ENCODE results near the gene RET.

The RET gene

DNA sequence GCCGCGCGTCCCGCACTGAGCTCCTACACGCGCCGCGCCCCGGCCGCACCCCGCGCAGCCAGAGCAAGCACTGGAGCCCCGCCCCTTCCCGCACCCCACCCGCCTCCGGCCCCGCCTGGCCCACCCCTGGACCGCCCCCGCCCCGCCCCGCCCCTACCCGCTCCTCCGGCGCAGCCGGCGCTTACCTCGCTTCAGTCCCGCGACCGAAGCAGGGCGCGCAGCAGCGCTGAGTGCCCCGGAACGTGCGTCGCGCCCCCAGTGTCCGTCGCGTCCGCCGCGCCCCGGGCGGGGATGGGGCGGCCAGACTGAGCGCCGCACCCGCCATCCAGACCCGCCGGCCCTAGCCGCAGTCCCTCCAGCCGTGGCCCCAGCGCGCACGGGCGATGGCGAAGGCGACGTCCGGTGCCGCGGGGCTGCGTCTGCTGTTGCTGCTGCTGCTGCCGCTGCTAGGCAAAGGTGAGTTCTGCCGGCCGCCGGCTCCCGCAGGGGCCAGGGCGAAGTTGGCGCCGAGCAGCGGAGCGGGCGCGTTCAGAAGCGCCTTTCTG, at the start of gene RET:
RET (plus strand) TSS at position 194 of the 545 bp plus-strand sequence; CDS start at position 384, 190 bp downstream.
- DNase-seq (ENCODE audit: low spot score): no peak

DNA sequence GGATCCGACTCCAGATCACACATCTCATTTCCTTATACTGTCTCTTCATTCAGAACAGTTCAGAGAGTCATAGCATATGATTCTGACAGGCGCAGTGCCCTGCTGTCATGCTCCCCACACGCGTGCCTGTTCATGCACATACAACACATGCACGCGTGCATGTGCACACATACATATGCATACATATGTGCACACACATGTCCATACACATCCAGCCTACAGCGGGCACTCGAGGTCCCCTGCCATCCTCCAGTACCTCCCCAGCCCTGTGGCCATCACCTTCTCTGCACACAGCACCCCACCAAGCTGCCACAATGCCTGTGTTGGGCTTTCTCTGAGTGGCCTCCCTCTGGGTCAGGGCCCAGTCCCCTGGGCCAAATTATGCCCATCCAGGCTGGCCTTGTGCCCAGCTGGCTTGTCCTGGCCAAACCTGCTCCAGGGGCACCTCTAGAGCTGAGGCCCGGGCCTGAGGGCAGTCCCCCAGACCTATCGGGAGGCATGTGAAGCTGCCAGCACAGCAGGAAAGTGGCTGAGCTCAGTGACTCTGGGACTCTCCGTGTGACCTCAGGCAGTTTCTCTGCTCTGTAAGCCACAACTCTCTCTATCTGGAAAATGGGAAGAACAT, 49.4 kb upstream of the RET start:
- no peak for DNase-seq (ENCODE audit: low spot score)

DNA sequence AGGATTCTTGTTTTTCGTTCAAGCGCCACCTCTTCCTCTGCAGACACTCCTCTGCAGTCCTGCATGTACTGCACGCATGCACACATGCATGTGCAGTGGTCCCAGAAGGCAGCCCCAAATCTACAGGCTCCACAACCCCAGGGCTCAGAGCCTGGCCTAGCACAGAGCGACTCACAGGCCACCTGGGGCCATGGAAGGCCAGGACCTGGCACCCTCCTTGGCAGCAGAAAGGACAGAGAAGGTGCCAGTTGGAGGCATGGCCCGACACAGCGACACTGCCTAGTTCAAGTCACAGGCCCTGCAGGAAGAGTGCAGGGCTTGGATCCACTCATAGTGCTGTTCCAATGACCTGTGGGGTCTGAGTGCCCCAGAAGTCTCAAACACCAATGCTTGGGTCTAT, 48.7 kb upstream of the RET start:
- no peak for DNase-seq (ENCODE audit: low spot score)

DNA sequence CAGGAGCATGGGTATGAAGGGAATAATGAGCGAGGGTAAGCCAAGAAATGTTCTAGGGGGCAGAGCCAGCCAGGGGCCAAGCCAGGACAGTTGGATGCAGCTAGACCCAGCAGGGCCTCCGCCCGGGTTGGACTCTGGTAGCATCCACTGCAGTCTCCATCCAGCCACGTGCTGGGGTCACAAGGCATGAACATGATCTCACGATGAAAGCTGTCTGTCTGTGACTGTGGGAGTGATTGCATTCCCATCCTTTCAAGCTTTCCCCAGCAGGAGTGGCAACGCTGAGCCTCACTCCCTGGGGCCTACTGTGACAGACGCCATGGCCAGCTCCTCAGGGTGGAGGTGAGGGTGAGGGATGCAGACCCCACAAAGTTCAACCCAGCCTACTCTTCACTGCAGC, 47.8 kb upstream of the RET start:
- DNase-seq (ENCODE audit: low spot score): no peak

DNA sequence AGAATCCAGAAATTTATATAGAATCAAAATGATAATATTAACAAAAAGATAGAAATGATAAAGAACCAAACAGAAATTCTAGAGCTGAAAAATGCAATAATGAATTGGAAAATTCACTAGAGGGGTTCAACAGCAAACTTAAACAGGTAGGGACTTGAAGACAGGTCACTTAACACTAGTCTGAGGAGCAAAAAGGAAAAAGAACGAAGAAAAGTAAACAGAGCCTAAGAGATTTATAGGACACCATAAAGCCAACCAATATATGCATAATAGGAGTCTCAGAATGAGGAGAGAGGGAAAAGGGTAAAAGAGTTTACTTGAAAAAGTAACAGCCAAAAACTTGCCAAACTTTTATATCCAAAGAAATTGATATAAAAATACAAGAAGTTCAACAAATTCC, 44.3 kb upstream of the RET start:
- DNase-seq (ENCODE audit: low spot score): no peak

DNA sequence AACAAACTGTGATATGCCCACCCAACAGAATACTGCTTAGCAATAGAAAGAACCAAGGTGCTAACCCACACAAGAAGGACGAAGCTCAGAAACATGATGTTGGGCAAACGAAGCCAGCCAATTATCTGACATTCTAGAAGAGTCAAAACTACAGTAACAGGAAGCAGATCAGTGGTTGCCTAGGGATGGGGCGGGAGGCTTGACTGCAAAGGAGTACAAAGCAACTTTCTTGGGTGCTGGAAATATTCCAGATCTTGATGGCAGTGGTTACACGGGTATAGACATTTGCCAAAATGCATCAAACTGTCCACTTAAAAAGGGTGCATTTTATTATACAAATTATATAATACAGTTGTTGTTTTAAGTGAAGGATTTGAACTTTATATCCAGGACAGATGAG, 41.1 kb upstream of the RET start:
- no peak for DNase-seq (ENCODE audit: low spot score)

DNA sequence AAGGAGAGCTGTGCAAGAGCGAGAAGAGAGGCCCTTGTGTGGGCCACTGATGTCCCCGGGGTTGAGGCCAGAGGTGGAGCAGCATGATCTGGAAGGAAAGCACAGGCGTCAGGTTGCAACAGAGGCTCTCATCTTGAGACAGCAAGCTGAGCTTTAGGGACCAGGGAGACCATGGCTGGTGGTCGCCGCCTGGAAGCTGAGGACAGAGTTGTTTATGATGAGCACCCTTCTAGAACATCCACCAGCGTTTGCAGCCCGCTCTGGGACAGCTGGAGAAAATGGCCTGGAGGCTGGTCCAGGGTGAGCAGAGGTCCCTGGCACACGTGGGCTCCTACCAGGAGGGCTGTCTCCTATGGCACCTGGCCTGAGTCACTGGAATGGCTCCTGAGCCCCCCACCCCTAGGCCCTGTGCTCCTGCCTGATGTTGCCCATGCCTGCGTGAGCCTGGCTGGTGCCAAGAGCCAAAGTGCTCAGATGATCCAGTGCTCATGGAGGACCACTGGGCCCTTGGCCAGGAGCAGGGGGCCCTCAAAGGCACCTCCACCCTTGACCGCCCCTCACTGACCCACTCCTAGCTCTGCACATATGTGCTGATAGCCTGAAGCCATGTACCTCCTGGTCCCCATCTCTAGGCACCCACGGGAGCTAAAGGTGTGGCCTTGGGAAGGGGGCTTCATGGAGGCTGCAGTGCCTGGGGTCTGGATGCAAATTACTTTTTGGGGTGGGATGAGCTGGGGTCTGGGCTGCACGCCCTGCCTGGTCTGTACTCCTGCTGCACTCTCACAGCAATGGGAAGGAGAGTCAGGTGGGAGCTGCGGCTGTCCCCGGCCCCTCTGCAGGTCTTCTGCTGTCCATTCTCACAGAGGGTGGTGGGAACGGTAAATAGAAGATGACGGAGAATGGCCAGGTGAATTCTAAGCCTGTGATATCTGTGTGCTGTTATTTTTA, 40.1 kb upstream of the RET start:
- DNase-seq (ENCODE audit: low spot score): no peak

DNA sequence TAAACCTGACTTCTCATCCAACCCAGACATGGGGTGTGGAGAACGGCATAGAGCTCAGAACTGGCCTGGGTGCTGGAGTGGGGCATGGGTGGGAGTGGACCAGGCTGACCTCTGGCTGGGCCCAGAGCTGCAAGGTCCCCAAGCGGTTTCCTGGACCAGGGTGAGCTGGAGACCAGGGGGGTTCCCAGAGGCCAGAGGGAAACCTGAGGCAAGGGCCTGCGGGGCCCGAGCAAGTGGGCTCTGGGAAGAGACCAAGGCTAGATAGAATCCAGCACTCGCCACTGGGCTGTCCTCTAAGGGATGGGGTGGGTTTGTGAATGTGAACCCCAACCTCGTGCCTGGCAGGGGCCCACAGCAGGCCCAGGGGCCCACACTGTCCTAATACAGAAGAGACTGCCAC, 39.4 kb upstream of the RET start:
- no peak for DNase-seq (ENCODE audit: low spot score)

DNA sequence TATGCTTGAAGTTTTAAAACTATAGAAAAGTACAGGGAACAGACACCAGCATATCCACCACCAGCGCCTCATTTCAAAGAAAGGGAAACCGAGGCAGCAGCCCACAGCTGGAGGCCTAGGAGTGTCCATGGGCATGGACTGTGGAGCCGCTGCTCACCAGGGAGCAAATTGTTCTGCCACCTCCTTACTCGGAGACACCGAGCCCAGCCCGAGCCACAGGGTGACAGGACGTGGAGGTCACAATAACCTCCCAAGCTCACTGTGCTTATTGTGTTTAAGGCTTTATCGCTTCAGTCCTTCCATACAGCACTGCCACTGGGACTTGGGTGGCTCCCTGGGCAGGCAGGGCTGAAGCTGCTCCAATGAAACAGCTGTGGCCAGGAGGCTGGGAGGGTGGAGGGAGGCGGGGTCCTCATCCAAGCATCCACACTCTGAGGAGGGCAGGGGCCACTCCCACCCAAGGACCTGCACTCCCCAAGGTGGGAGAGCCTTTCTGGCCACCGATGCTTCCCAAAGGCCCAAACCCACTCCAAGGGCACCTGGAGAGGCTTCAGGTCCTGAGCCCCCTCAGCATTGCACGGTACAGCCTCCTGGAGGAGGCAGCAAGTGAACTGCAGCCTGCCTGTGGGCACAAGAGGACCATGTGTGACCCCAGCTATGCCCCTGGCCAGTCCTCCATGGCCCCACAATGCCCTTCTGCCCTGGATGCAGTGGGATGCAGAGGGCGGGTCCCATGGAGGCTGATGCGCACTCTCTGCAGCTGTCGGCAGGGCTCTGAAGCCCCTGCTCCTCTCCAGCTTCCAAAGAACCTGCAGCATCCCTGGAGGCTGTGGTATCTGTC, 38.7 kb upstream of the RET start:
- no peak for DNase-seq (ENCODE audit: low spot score)

DNA sequence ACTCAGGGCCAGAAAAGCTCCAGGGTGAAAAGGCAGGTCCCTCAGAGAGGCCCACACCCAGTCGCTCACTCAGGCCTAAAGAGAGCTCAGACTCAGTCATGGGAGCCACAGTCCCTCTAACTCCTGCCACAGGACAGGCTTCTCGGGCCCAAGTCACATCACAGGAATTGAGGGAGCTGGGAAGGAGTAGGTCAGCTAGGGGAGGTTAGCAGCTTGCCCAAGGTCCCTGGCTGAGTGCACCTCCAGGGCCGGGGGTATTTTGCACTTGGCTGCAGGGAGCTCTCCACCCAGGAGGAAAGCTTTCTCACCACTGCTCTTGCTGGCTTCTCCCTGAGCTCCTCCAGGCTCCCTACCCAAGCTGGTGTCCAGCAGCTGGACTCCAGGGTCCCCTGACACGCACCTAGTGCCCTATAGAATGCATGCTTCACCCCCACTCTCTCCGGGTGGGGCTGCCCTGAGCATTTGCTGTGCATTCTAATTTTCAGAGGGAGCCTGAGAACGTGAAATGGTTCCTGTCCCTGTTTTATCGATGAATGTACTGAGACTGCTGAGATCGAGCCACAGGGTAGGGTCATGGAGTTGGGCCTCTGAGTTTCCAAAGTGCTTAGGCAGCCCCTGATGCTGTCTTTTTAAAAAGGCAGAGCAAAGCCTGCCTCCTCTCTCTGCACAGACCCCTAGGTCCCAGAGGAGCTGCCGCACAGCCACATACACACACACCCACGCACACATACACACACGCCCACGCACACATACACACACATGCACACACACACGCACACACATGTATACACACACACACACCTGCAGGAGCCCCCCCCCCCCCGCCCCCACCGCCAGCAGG, 37.9 kb upstream of the RET start:
- no peak for DNase-seq (ENCODE audit: low spot score)

DNA sequence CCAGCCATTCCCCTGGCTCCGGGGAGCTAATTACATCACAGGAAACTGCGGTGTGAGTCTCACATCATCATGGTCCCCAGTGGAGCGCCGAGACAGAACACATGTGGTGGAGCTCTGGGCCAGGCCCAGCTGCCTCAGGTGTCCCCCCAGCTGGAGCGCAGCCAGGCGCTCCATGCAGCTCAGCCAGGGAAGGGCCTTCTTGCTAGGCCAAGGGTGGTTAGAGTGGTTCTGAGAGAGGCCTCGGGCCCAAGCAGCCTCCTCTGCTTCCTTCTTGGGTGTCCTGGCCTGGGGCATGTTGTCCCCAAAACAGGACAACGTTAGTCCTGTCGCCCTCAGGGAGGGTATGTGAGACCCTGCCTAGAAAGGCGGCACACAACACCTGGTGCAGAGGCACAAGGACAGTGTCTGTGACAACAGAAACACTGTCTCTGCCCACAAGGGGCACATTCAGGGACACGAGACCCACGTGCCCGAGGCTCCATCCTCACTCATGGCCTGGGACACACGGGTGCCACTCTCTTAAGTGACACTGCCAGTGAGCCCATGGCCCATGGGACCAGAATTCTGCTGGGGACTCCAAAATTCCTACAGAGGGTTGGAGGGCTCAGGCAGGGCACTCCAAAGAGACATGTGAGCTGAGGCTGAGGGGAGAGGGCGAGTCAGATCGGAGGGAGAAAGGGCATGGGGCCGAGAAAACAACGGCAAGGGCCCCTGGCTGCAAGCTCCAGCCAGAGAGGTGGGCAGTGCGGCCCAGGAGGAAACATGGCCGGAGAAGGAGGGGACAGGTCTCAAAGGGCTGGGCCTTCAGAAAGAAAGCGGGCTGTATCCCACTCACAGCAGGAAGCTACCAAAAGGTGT, 37.0 kb upstream of the RET start:
- no peak for DNase-seq (ENCODE audit: low spot score)

DNA sequence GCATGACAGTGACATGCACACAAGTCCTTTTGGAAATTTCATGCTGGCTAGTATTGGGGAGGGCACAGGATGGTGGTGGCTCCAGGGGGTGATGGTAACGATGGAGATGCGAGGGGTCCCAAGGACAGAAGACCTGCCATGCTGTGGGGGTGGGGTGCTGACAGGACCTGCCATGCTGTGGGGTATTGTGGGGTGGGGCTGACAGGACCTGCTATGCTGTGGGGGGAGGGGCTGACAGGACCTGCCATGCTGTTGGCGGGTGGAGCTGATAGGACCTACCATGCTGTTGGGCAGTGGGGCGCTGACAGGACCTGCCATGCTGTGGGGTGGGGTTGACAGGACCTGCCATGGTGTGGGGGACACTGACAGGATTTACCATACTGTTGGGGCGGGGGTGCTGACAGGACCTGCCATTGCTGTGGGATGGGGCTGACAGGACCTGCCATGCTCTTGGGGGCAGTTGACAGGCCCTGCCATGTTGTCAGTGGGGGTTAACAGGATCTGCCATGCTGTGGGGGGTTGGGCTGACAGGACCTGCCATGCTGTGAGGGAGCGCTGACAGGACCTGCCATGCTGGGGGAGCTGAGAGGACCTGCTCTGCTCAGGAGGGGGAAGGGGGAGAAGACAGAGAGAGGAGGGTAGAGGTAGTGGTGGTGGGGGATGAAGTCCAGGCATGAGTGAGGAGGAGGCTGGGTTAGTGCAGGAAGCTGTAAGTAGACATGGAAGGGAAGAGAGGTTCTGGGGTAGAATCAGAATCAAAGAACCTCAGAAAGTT, 36.2 kb upstream of the RET start:
- DNase-seq (ENCODE audit: low spot score): no peak

DNA sequence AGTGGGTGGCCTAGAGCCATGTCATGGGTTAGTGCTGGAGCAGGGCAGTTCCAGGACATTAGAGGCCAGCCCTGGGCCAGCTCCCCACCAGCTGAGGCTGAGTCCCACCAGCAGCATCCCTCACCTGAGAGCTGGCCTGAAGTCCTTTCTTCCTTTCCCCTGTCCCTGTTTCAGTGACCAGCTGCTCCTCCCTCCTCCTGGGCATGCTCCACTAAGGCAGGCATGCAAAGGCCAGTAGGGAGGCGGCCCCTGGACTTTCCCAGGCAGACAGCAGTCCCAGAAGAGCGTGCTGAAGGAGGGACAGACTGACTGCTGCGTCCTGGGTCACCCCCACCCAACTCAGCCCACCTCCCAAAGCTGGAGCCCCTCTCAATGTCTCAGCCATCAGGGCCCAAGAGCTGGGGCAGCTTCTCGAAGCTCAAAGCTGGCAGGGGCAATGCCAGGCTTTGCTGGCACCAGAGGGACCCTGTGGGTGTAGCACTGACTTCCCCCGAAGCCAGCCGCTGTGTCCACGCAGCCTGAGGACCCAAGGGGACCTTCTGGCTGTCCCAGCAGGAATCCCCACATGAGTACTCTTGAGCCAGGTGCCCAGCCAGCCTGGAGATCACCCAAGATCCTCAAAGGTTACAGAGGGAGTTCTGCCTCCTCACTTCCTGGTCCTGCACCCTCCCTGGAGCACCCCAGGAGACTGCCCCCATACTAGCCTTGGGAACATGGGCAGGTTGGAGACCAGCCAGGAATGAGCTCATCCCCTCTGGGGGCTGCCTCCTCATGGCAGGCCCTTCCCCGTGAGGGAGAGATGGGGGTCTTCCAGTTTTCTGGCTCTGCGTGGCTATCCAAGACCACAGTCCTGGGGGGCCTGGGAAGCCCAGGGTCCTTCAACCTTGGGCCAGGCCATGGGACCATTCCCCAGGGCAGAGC, 35.2 kb upstream of the RET start:
- DNase-seq (ENCODE audit: low spot score): no peak

DNA sequence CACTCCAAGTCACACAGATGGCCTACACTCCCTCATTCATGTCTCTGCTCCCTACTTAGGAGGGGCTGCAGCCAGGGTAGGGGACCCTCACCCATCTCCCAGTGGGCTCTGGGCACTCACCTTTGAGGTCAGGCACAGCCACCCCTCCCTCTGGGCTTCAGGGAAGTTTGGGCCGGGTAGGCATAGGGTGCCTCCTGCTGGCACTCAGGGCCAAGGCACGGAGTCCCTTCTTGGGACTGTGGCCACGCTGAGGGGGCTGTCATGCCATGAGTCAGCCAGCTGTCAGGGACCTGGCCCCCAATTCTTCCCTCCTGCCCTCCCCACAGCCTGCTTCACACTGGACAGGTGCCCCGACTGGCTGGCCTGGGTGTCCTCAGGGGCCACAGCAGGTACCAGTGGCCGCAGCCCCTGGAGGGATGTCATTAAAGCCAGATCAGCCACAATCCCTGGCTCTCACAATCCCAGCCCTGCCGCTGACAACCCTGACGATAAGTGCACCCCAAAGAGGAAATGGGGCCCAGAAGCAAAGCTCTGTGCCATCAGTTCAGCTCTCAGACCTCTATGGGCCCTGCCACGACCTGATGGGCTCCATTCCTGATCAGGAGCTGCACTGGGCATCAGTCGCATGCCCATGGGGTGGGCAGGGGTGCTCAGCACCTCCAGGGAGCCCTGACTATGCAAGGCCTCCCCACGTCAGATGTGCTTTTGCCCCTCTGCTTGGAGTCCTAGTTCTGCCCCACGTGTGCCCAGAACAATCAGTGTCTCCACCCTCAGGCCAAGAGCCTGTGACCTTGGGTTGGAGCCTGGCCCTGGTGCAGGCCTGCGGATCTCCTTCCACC, 34.1 kb upstream of the RET start:
- no peak for DNase-seq (ENCODE audit: low spot score)

DNA sequence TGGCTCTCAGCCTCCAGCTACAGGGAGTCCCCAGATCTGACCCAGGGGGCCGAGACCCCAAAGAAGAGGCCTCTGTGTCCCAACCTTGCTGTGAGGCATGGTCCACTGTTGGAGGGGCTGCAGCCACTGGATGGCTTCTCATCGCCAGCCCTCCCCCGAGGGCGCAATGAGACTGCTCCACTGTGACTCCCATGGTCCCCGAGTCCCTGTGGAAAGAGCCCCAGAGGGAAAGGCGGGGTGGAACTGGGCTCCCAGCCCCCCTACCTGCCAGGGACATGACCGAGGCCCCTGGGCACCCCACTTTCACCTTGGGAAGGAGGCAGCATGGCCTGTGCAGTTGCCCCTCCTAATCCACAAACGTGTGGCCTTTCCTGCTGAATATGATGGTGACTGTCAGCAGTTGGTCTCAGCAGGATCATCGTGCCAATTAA, 33.5 kb upstream of the RET start:
- no peak for DNase-seq (ENCODE audit: low spot score)

DNA sequence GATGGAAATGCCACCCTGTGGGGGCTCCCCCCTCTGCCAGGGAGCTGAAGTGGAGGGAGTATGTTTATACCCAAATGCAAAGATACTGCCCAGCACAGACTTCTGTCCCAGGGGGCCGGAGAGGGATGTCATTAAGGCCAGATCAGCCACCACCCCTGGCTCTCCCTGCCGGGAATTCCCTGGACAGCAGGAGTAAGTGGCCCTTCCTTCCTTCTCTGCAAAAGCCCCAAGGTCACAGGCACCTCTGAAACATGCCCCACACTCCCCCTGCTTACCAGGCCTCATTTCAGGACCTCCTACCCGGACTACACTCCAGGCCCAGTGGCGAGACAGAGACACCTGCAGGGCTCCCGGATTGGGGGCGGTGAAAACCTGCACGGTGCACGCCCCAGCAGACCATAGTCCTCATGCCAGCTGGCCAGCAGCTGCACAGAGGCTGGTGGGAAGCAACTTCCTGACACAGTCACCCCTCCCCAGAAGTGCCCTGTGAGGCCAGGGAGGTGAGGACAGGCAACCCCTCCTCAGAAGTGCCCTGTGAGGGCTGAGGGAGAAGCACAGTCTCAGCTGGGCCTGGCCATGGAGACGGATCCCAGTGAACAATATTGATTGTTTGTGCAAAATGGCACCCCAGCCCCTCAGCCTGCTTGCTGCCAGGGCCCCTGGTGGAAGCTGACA, 33.0 kb upstream of the RET start:
- no peak for DNase-seq (ENCODE audit: low spot score)

DNA sequence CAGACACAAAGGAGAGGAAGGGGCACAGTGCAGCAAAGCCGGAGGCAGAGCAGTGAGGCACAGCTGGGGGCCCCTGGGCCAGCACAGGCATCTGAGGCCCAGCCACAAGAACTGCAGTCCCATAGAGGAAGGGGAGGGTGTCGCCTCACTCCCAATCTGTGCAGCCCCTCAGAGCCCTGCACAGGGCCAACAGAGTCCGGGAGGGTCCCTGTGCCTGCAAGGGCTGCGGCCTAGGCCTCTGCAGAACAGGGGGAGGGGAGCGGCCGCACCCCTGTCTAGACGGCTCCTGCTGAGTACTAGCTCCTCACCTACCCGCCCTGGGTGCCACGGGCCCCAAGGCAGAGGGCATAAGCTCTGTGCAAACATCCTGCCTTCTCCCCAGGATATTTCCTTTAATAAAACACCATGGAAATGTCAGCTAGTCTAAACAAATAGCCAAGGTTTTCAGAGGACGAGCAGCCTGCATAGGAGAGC, 32.4 kb upstream of the RET start:
- no peak for DNase-seq (ENCODE audit: low spot score)
